Activated naive CD8-positive, alpha-beta T cell treated with anti-CD3 and anti-CD28 coated beads for 36 hours (primary cell): Measurements from ENCODE around the gene ERVV-1. TPM values are rescaled to one million over a fixed set of nuclear protein-coding genes. Genes with fewer than 3 reads are reported as not detected.
"Not testable (repeated sequence)": the region's sequence is repeated elsewhere in the genome, so short reads cannot be mapped to it uniquely, and the experiment has no call there.

Experiments used
- DNase-seq: peaks from one replicate; pipeline ENCODE4 v3.0.0; 2021
- H3K27ac Mint-ChIP-seq: one replicate; pipeline ENCODE4 v1.8.0; 2022; ENCODE audit warnings: mild to moderate bottlenecking, moderate library complexity, mixed read lengths
- H3K27me3 Mint-ChIP-seq: one replicate; pipeline ENCODE4 v1.8.0; 2022; ENCODE audit warnings: mild to moderate bottlenecking, mixed read lengths
- H3K36me3 Mint-ChIP-seq: one replicate; pipeline ENCODE4 v1.8.0; 2021; ENCODE audit warnings: mild to moderate bottlenecking, mixed read lengths
- H3K4me1 Mint-ChIP-seq: one replicate; pipeline ENCODE4 v1.8.0; 2021; ENCODE audit warnings: mixed read lengths
- H3K4me3 Mint-ChIP-seq: one replicate; pipeline ENCODE4 v1.8.0; 2022; ENCODE audit warnings: mild to moderate bottlenecking, moderate library complexity, mixed read lengths
- H3K9me3 Mint-ChIP-seq: one replicate; pipeline ENCODE4 v1.8.0; 2022; ENCODE audit warnings: mixed read lengths
- total RNA-seq, 2 experiments: library from RNA; stranded (reverse); gene quantifications; one replicate each; pipeline ENCODE4 v1.2.3, GENCODE V29; 2021

ERVV-1 gene
- total RNA-seq, 2 experiments from 2014 or later = not detected

DNA sequence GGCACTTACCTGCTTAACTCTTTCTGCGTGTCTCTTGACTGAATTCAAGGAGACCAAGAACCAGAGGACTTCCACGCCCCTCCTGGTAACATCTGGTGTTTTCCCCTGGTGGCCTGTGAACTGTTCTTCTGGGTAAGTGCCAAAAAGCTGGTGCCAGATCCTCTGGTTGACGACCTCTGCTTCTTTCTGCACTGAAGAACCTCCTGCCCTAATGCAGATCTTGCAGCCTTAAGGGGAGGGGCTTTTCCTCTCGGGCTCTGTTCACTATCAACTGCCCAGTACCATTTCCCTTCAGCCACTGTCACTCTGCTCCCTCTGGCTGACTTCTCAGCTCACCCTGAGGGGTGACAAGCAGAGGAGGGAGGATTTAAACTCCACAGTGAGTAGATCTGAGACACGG, 6.1 kb upstream of the ERVV-1 start:
- H3K36me3 Mint-ChIP-seq = no peaks in the 10 kb centered on the region
- no peak for DNase-seq
- no peak overlapping the region for H3K27ac Mint-ChIP-seq
- H3K9me3 Mint-ChIP-seq = peaks cover 6% of the 10 kb centered on the region
- no peak overlapping the region for H3K4me3 Mint-ChIP-seq
- no peaks in the 10 kb centered on the region for H3K27me3 Mint-ChIP-seq
- H3K4me1 Mint-ChIP-seq = no peaks in the 10 kb centered on the region

DNA sequence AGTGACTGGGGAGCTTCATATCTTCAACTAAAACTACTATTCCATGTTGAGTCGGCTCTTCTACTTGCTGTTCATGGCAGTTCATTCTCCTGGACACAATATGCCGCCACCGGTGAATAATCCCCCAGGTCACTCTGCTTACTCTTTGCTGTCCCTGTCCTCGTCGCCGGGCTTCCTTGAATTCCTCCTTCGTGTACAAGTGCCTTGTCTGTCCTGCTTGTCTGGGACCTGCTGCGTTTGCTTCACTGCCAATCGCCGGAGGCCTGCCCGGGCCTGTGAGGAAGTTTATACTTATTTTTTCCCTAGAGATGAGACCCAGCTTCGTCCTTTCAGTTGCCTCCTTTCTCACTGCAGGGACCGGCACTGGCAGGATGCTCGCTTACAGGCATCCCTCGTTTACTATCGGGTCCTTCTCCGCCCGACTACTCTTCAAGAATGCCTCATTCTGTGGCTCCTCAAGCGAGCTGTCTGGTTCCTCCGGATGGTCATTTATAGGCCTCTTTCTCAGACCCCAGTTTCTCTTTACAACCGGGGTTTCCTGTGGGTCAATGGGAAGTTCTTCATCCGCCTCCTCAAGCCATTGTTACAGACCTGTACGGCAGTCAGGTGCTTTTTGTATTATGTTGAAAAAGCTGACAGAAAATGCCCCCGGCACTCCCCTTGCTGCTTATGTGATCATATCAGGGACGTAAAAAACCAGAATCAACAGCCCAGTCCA, 5.5 kb upstream of the ERVV-1 start:
- H3K27ac Mint-ChIP-seq = no peak overlapping the region

DNA sequence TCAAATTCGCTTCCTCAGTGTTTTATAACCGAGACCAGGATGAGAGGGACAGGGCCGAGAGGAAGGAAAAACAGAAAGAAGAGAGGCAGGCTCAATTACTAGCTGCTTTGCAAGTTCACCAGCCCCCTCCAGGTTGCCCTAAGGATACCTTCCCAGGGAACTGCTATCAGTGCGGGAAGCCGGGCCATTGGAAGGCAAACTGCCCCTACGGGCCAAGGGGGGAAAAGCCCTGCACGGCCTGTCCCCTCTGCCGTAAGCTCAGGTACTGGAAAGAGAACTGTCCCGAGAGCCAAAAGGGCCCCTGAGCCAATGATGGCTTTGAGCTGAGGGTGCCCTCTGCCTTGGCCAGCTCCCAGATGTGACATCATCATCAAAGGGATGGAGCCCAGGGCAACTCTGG, 3.2 kb upstream of the ERVV-1 start:
- no peaks in the 10 kb centered on the region for H3K36me3 Mint-ChIP-seq
- no peaks in the 10 kb centered on the region for H3K27me3 Mint-ChIP-seq
- no peak for DNase-seq
- H3K9me3 Mint-ChIP-seq = peaks cover 16% of the 10 kb centered on the region
- no peak overlapping the region for H3K4me3 Mint-ChIP-seq
- no peaks in the 10 kb centered on the region for H3K4me1 Mint-ChIP-seq
- H3K27ac Mint-ChIP-seq = no peak overlapping the region

More for the DNA sequence above, 5.5 kb upstream of the ERVV-1 start:
- Mint-ChIP-seq H3K4me1 (no peaks in the 10 kb centered on the region), H3K27me3 (no peaks in the 10 kb centered on the region), H3K36me3 (no peaks in the 10 kb centered on the region), H3K9me3 (peaks cover 9% of the 10 kb centered on the region), H3K4me3 (no peak overlapping the region)
- DNase-seq = no peak

DNA sequence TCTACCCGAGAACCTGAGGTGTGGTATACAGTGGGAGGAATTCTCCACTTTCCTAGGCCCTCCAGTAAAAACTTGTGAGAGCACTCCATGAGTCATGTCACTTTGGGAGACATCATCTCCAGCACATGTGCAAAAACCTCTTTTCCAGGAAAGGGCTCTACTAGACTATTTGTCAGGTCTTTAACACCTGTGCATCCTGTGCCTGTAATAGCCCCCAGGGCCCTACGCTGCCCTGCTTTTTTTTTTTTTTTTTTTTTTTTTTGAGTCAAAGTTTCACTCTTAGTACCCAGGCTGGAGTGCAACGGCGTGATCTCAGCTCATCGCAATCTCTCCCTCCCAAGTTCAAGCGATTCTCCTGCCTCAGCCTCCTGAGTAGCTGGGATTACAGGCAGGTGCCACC, 1.7 kb upstream of the ERVV-1 start:
- no peaks in the 10 kb centered on the region for H3K36me3 Mint-ChIP-seq
- peaks cover 19% of the 10 kb centered on the region for H3K9me3 Mint-ChIP-seq
- H3K27me3 Mint-ChIP-seq = no peaks in the 10 kb centered on the region
- no peak for DNase-seq
- no peak overlapping the region for H3K27ac Mint-ChIP-seq
- H3K4me3 Mint-ChIP-seq = no peak overlapping the region
- no peaks in the 10 kb centered on the region for H3K4me1 Mint-ChIP-seq

DNA sequence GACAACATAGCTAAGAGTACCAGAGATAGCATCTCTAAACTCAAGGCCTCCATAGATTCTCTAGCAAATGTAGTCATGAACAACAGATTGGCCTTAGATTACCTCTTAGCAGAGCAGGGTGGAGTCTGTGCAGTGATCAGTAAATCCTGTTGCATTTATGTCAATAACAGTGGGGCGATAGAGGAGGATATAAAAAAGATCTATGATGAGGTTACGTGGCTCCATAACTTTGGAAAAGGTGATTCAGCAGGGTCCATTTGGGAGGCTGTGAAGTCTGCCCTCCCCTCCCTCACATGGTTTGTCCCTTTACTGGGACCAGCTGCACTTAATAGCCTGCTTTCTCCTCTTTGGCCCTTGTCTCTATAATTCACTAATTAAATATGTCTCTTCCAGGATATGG, 1.4 kb downstream of the ERVV-1 start:
- peaks cover 5% of the 10 kb centered on the region for H3K36me3 Mint-ChIP-seq
- no peak overlapping the region for H3K27ac Mint-ChIP-seq
- H3K4me3 Mint-ChIP-seq = no peak overlapping the region
- no peaks in the 10 kb centered on the region for H3K4me1 Mint-ChIP-seq
- no peaks in the 10 kb centered on the region for H3K27me3 Mint-ChIP-seq
- H3K9me3 Mint-ChIP-seq = peaks cover 25% of the 10 kb centered on the region
- no peak for DNase-seq

DNA sequence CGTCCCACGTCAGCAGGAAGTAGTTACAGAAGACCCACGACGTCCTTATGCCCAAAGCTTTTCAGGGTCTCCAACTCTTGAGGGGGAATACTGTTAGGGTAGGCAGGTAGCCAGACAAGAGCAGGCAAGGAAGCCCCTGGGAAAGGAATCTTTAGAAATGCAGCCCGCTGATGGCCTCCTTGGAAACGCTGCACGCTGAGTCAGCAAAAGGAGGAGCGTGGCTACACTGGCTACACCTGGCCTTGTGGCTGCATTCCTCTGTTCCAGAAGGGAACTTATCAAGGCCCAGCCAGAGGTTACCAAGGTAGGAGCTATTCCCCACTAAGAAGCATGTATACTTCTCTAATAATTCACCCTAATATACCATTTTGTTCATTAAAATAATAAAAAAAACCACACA, 2.0 kb downstream of the ERVV-1 start:
- Mint-ChIP-seq H3K36me3 (peaks cover 5% of the 10 kb centered on the region), H3K27me3 (no peaks in the 10 kb centered on the region), H3K4me1 (no peaks in the 10 kb centered on the region), H3K4me3 (no peak overlapping the region), H3K27ac (no peak overlapping the region), H3K9me3 (peaks cover 30% of the 10 kb centered on the region)
- no peak for DNase-seq

DNA sequence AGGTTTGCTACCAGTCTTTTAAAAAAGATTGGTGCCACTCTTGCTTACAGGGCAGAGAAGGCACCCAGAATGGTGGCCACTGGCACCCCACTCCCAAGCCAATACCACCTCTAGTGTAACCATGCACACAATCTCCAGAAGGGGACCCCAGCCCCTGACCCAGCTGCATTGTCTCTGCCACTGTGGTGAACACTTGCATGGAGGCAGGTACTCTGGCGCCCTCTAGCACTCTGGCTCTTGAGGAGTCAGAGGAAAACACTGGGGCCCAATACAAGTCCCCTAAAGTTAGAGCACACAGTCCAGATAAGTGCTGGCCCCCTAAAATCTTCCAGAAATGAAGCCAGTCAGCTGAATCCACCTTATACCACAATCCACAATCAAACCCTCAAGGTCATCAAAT, 6.0 kb downstream of the ERVV-1 start:
- Mint-ChIP-seq H3K27me3 (no peaks in the 10 kb centered on the region), H3K27ac (no peak overlapping the region), H3K9me3 (peaks cover 39% of the 10 kb centered on the region), H3K4me3 (no peak overlapping the region), H3K4me1 (no peaks in the 10 kb centered on the region), H3K36me3 (peaks cover 5% of the 10 kb centered on the region)
- DNase-seq = peak; percentile 1

DNA sequence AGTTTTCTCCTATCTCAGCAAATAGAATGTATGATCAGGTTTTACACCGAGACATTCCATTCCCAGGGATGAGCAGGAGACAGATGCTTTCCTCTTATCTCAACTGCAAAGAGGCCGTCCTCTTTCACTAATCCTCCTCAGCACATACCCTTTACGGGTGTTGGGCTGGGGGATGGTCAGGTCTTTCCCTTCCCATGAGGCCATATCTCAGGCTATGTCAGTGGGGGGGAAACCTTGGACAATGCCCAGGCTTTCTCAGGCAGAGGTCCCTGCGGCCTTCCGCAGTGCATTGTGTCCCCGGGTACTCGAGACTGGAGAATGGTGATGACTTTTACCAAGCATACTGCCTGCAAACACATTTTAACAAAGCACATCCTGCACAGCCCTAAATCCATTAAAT, 14.6 kb downstream of the ERVV-1 start:
- H3K27me3 Mint-ChIP-seq, H3K27ac Mint-ChIP-seq, H3K4me1 Mint-ChIP-seq, H3K36me3 Mint-ChIP-seq, DNase-seq, H3K4me3 Mint-ChIP-seq: not testable (repeated sequence)
- peaks cover 42% of the 10 kb centered on the region for H3K9me3 Mint-ChIP-seq

DNA sequence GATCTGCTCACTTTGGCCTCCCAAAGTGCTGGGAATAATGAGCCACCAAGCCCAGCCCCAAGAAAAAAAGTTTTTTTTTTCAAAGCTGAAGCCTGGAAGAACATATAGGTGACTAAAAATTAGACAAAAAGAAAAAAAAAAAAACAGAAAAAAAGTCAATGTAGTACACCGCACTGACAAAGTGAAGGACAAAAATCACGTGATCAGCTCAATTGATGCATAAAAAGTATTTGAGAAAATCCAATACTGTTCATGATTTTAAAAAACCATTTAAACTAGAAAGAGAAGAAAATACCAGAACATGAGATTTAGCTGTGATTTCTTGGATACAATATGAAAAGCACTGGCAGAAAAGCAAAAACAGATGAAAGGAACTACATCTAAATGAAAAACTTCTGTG, 20.3 kb downstream of the ERVV-1 start:
- H3K9me3 Mint-ChIP-seq = peaks cover 50% of the 10 kb centered on the region
- H3K4me3 Mint-ChIP-seq = no peak overlapping the region
- no peak for DNase-seq
- H3K4me1 Mint-ChIP-seq = no peaks in the 10 kb centered on the region
- H3K36me3 Mint-ChIP-seq = peaks cover 25% of the 10 kb centered on the region
- peaks cover 22% of the 10 kb centered on the region for H3K27me3 Mint-ChIP-seq
- no peak overlapping the region for H3K27ac Mint-ChIP-seq

DNA sequence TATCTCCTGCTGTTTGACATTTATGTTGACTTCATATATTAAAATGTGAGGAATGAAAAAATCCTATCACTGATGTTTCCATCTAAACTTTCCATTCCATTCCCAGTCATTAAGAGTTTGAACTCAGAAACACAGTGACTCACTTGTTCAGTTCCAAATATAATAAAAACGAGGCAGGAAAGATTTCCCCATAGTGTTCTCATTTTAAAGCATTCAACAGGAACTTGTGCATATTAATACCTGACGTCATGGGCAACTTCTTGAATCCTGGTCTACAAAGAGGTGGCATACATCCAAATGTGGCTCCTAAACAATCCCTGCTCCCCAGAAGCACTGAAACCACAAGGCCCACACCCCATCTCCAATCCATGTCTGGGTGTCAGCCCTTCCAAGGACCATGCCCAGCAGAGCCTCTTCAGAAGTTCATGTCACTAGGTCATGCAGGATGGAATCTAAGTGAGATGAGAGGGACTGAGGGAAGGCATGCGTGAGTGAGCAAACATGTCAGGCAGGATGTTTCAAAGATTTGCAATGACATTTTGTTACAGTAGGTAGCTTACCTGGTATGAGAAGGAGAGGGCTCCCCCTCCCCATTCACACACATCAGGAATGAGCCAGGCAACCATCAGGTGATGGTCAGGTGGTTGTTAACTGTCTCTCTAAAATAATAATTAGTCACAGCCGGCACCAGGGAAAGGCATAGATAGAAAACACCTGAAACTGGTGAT, 21.4 kb downstream of the ERVV-1 start:
- no peaks in the 10 kb centered on the region for H3K4me1 Mint-ChIP-seq
- no peak overlapping the region for H3K4me3 Mint-ChIP-seq
- no peak for DNase-seq
- peaks cover 23% of the 10 kb centered on the region for H3K36me3 Mint-ChIP-seq
- H3K9me3 Mint-ChIP-seq = peaks cover 44% of the 10 kb centered on the region
- H3K27me3 Mint-ChIP-seq = peaks cover 28% of the 10 kb centered on the region
- H3K27ac Mint-ChIP-seq = no peak overlapping the region

DNA sequence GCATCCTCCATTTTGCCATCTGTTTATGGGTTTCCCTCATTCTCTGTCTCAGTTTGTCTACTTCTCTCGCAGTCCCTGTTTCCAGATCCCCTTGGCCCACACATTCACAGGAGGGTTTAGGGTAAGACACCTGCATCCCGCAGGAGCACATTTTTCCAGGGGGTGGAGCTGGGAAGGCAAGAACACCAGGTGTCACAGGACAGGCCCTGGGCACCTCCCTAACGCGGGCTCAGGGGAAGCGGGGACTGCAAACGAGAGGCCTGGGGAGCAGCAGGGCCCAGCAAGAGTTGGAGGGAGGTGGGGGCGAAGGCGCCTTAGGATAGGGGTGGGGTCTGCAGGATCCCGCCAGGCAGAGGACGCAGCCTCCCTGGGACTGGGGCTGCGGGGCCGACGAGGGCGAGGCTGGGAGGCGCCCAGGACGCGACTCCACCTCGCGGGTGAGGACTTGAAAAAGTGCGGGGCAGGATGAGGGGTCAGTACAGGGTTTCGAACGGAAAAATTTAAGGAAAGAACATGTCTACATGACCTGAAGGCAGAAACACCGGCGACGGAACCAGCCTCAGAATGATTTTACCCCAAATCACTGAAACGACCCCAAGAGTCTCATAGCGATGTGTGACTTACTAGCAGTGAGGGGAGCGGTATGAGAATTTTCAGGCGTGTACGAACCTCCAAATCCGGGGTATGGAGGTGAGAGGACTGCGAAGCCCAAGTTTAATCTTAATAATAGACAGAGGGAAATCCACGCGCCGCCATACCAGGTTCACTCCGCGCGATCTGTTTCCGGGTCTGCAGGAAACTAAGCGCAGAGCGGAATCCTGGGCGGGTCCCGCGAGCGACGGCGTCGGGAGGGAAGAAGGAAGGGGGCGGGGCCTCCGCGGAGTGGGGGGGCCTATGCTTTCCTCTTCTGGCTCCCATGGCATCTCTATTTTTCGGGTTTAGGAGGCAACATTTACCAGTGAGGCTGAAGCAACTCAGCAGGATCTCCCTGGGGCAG, 23.7 kb downstream of the ERVV-1 start:
- Mint-ChIP-seq H3K27ac (no peak overlapping the region), H3K27me3 (peaks cover 28% of the 10 kb centered on the region), H3K4me3 (peak overlapping the region; percentile 56), H3K4me1 (no peaks in the 10 kb centered on the region), H3K36me3 (peaks cover 23% of the 10 kb centered on the region), H3K9me3 (peaks cover 41% of the 10 kb centered on the region)
- peak; percentile 45 for DNase-seq

DNA sequence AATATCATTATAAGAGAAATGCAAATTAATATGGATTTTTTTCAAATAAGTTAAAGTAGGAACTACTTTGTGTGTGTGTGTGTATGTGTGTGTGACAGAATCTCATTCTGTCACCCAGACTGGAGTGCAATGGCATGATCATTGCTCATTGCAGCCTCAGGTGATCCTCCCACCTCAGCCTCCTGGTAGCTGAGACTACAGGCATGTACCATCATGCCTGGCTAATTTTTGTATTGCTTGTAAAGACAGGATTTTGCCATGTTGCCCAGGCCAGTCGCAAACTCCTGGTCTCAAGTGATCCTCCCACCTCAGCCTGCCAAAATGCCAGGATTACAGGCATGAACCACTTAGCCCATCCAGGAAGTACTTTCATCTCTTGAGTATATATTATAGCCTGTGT, 27.6 kb downstream of the ERVV-1 start:
- no peak for DNase-seq
- H3K27ac Mint-ChIP-seq = no peak overlapping the region
- peaks cover 33% of the 10 kb centered on the region for H3K9me3 Mint-ChIP-seq
- H3K4me1 Mint-ChIP-seq = no peaks in the 10 kb centered on the region
- no peak overlapping the region for H3K4me3 Mint-ChIP-seq
- H3K36me3 Mint-ChIP-seq = peaks cover 24% of the 10 kb centered on the region
- peaks cover 23% of the 10 kb centered on the region for H3K27me3 Mint-ChIP-seq

DNA sequence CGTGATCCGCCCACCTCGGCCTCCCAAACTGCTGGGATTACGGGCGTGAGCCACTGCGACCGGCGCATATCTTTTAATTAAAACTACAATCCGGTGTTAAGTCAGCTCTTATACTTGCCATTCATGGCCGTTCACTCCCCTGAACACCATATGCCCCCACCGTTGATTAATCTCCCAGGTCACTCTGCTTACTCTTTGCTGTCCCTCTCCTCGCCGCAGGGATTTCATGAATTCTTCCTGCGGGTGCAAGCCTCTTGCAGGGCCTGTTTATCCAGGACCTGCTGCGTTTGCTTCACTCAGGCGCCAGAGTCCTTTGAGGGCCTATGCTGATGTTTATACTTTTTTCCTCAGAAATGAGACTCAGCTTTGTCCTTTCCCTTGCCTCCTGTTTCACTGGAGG, 31.8 kb downstream of the ERVV-1 start:
- Mint-ChIP-seq H3K4me1 (no peaks in the 10 kb centered on the region), H3K9me3 (peaks cover 33% of the 10 kb centered on the region), H3K4me3 (no peak overlapping the region), H3K27ac (no peak overlapping the region), H3K36me3 (peaks cover 5% of the 10 kb centered on the region), H3K27me3 (peaks cover 3% of the 10 kb centered on the region)
- no peak for DNase-seq

DNA sequence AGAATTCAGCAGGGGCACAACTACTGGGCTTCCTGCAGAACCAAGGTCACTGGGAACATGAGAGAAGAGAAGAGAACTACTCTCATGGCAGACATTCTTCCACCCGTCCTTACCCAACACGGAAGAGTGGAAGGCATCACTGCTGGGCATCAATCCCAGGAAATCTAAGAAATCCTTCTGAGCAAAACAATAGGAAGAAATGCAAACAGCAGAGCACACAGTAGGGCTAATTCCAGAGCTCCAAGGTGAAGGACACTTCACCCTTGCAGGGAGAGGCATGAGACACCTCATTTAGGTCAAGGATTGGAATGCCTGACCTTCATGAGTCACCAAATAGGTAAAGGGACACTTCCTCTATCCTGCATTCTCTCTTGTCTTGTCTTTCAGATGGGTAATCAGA, 33.7 kb downstream of the ERVV-1 start:
- H3K9me3 Mint-ChIP-seq = peaks cover 38% of the 10 kb centered on the region
- H3K36me3 Mint-ChIP-seq = peaks cover 5% of the 10 kb centered on the region
- DNase-seq = no peak
- H3K4me1 Mint-ChIP-seq = no peaks in the 10 kb centered on the region
- no peak overlapping the region for H3K27ac Mint-ChIP-seq
- no peak overlapping the region for H3K4me3 Mint-ChIP-seq
- H3K27me3 Mint-ChIP-seq = peaks cover 3% of the 10 kb centered on the region

DNA sequence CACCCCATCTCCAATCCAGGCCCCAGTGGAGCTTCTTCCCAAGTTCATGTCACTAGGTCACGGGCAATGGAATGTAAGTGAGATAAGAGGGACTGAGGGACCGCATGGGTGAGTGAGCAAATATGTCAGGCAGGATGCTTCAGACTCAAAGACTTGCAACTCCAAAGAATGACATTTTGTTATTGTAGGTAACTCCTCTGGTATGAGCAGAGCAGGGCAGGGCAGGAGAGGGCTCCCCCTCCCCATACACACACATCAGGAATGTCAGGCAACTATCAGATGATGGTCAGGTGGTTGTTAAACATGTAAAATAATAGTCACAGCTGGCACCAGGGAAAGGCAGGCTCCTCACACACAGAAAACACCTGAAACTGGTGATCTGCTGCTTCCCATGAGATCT, 41.4 kb downstream of the ERVV-1 start:
- no peaks in the 10 kb centered on the region for H3K4me1 Mint-ChIP-seq
- no peak overlapping the region for H3K27ac Mint-ChIP-seq
- peaks cover 22% of the 10 kb centered on the region for H3K36me3 Mint-ChIP-seq
- no peak overlapping the region for H3K4me3 Mint-ChIP-seq
- peaks cover 42% of the 10 kb centered on the region for H3K9me3 Mint-ChIP-seq
- H3K27me3 Mint-ChIP-seq = peaks cover 29% of the 10 kb centered on the region
- no peak for DNase-seq
